Smooth muscle cell (in vitro differentiated cells): ENCODE results near the gene FOSB. TPM values are rescaled to one million over a fixed set of nuclear protein-coding genes. Genes with fewer than 3 reads are reported as not detected.
A peak's percentile ranks its signal among the peaks of the same experiment; 100 is the strongest.

Experiments used
- DNase-seq: peaks from one replicate; lab custom pipeline; 2025; ENCODE audit not compliant: unreplicated experiment; lab: John Stamatoyannopoulos, UW
- H2AFZ ChIP-seq: fragments of 200-600 bp; sonication (generic); 2 replicates; pipeline ENCODE4 v1.6.0; 2016; ENCODE audit warnings: antibody characterized with exemption, low read depth, mild to moderate bottlenecking
- H3F3A ChIP-seq: fragments of 200-600 bp; sonication (generic); 2 replicates; pipeline ENCODE4 v1.6.0; 2017; ENCODE audit warnings: antibody characterized with exemption, low read depth
- H3K27ac ChIP-seq: fragments of 200-600 bp; sonication (generic); 2 replicates; pipeline ENCODE4 v1.5.1; 2016; ENCODE audit warnings: low read depth, mild to moderate bottlenecking
- H3K27me3 ChIP-seq: fragments of 200-600 bp; sonication (generic); 2 replicates; pipeline ENCODE4 v1.6.1; 2016; ENCODE audit warnings: low read depth, mild to moderate bottlenecking
- H3K36me3 ChIP-seq: fragments of 200-600 bp; sonication (generic); 2 replicates; pipeline ENCODE4 v1.5.1; 2016; ENCODE audit warnings: low read depth
- H3K4me1 ChIP-seq: fragments of 200-600 bp; sonication (generic); 2 replicates; pipeline ENCODE4 v1.5.1; 2016; ENCODE audit warnings: low read depth
- H3K4me2 ChIP-seq: fragments of 200-600 bp; sonication (generic); 2 replicates; pipeline ENCODE4 v1.6.0; 2016; ENCODE audit warnings: mild to moderate bottlenecking
- H3K4me3 ChIP-seq: fragments of 200-600 bp; sonication (generic); 2 replicates; pipeline ENCODE4 v1.5.1; 2016; ENCODE audit warnings: mild to moderate bottlenecking
- H3K79me2 ChIP-seq: fragments of 200-600 bp; sonication (generic); 2 replicates; pipeline ENCODE4 v1.6.0; 2016; ENCODE audit warnings: low read depth, mild to moderate bottlenecking
- H3K9ac ChIP-seq: fragments of 200-600 bp; sonication (generic); 2 replicates; pipeline ENCODE4 v1.6.0; 2016; ENCODE audit warnings: low read depth
- H3K9me3 ChIP-seq: fragments of 200-600 bp; sonication (generic); replicated peaks from 2 replicates; pipeline ENCODE4 v1.5.1; 2016; ENCODE audit warnings: low read depth
- H4K20me1 ChIP-seq: fragments of 200-600 bp; sonication (generic); 2 replicates; pipeline ENCODE4 v1.6.0; 2016; ENCODE audit warnings: low read depth
- WGBS: methylation state at CpG from one replicate; pipeline ENCODE4 v1.1.7; 2016; ENCODE audit warnings: low lambda C conversion rate; 5-methylcytosine and 5-hydroxymethylcytosine counted together
- polyA plus RNA-seq: library from polyadenylated mRNA; unstranded; fragments of >200 nt; fragmentation: Nextera tagmentation; extraction: Ambion mirVana; gene quantifications from 2 replicates; pipeline ENCODE4 v1.2.1, GENCODE V29; 2016
- total RNA-seq: library from RNA; depleted of rRNA; stranded (reverse); fragments of >200 nt; gene quantifications from 2 replicates; pipeline ENCODE4 v1.2.3, GENCODE V29; 2014
- TF ChIP-seq, protein P1 (sequence below): fragments of 200-600 bp; sonication (generic); IDR thresholded peaks from 2 replicates; pipeline ENCODE4 v1.5.1; 2017; ENCODE audit warnings: borderline replicate concordance, mild to moderate bottlenecking, antibody characterized with exemption; ENCODE audit not compliant: insufficient read depth, poor library complexity, severe bottlenecking

FOSB gene
- total and polyA plus RNA-seq, 2 experiments from 2014 or later = 178 to 186 TPM

DNA sequence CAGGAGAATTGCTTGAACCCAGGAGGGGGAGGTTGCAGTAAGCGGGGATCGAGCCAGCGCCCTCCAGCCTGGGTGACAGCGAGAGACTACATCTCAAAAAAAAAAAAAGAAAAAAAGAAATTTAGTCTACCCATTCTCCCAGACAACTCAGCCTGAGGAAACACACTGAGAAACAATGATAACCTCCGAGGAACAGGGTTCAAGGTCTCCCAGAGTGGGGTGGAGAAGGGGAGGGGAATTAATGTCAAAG is 38.1 kb downstream of the FOSB start:
- no peaks in the 10 kb centered on the region for H3K36me3 ChIP-seq
- peaks cover 17% of the 10 kb centered on the region for H4K20me1 ChIP-seq
- no peak for DNase-seq
- H3K4me3 ChIP-seq = peak overlapping the region; percentile 98
- no peaks in the 10 kb centered on the region for H3K27me3 ChIP-seq
- peaks cover 37% of the 10 kb centered on the region for H3K79me2 ChIP-seq
- H3K27ac ChIP-seq = peak overlapping the region; percentile 92
- 73% methylated on average over 5 of the region's 5 CpGs for WGBS
- peaks cover 16% of the 10 kb centered on the region for H3F3A ChIP-seq
- H3K9ac ChIP-seq = peak overlapping the region; percentile 72
- TF ChIP-seq, protein P1, sequence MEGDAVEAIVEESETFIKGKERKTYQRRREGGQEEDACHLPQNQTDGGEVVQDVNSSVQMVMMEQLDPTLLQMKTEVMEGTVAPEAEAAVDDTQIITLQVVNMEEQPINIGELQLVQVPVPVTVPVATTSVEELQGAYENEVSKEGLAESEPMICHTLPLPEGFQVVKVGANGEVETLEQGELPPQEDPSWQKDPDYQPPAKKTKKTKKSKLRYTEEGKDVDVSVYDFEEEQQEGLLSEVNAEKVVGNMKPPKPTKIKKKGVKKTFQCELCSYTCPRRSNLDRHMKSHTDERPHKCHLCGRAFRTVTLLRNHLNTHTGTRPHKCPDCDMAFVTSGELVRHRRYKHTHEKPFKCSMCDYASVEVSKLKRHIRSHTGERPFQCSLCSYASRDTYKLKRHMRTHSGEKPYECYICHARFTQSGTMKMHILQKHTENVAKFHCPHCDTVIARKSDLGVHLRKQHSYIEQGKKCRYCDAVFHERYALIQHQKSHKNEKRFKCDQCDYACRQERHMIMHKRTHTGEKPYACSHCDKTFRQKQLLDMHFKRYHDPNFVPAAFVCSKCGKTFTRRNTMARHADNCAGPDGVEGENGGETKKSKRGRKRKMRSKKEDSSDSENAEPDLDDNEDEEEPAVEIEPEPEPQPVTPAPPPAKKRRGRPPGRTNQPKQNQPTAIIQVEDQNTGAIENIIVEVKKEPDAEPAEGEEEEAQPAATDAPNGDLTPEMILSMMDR = no peak
- no peak overlapping the region for H2AFZ ChIP-seq
- H3K9me3 ChIP-seq = no peaks in the 10 kb centered on the region
- peak overlapping the region; percentile 87 for H3K4me2 ChIP-seq
- H3K4me1 ChIP-seq = no peaks in the 10 kb centered on the region

DNA sequence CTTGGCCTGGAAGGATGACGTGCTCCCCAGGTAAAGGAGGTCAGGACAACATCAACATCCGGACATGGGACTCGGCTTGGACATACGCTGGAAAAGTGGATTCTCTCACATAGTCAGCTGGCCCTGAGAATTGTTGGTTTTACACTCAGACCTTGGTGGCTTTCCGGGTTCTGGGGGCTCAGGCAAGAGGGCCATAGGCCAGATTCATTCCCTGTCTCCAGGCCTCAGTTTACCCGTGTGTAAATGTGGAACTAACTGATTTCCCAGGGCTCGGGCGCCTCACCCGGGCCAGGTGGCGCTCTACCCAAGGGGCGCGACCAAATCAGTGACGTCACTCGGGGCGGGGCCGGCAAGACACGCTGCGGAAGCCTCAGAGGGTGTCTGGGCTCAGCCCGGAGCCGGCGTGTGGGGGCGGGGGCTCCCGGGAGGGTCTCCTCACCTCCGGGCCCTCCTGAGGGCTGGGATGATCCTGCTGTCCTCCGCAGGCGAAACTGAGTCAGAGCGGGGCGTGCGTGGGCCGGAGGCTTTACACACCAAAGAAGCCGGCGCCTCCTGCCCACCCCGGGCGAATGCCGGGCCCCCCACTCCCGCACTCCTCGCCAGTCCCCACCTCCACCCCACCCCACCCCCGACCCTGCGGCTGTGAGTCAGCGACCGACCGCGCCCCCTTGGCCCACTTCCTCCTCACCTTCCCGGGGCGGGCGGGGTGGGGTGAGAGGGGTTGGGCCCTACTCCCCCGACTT is 38.6 kb downstream of the FOSB start:
- WGBS = 9% methylated on average over 20 of the region's 47 CpGs
- Histone ChIP-seq H3K9ac (peak overlapping the region; percentile 72), H4K20me1 (peaks cover 22% of the 10 kb centered on the region)

DNA sequence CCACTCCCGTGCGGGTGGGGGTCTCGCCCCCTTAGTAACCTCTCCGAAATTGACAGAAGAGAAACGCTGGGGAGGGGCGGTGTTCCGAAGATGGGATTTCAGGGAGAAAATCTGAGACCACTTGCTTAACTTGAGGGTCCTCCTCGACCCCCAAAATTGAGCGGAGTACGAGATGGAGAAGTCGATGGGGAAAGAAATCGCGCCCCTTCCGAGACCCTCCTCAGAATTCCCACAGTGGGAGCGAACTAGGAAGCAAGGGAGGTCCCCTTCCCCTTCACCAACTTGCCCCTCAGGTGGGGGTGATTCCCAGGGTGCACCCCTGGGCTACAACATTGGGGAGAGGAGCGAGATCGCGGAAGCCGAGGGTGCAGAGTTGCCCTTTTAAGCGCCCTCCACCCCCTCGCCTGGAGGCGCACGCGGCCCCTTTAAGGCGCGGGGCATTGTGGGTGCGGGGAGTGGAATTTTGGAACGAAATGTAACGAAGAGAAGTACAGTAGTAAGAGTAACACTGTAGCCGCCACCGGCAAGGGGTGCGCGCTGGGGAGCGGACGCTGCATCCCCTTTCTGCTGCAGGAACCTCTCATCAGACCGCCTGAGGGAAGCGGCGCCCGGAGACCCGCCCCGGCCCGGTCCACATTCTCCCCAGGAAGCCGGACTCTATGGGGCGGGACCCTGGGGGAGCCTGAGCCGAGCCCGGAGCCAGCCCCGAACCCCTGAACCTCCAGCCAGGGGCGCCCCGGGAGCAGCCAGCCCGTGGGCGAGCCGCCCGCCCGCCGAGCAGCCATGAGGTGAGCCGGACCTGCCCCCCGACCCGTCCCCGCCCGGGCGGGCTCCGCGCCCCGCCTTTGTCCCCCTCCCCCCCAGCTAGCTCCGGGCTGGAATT is 39.4 kb downstream of the FOSB start, which contains the start of gene VASP:
Gene VASP (plus strand): TSS at position 491 of the 883 bp plus-strand sequence. CDS start 293 bp downstream, at position 784.
- peaks cover 50% of the 10 kb centered on the region for H3K79me2 ChIP-seq

More for the DNA sequence above, 38.6 kb downstream of the FOSB start:
- H3F3A ChIP-seq = peaks cover 16% of the 10 kb centered on the region
- no peaks in the 10 kb centered on the region for H3K27me3 ChIP-seq
- H3K27ac ChIP-seq = peak overlapping the region; percentile 92
- TF ChIP-seq, protein P1 = peak; percentile 28
- no peaks in the 10 kb centered on the region for H3K9me3 ChIP-seq
- no peaks in the 10 kb centered on the region for H3K36me3 ChIP-seq
- DNase-seq = peak; percentile 96
- H3K4me2 ChIP-seq = peak overlapping the region; percentile 87
- peaks cover 42% of the 10 kb centered on the region for H3K79me2 ChIP-seq
- H3K4me1 ChIP-seq = no peaks in the 10 kb centered on the region
- H2AFZ ChIP-seq = no peak overlapping the region
- H3K4me3 ChIP-seq = peak overlapping the region; percentile 98

More for the DNA sequence above, 39.4 kb downstream of the FOSB start, which contains the start of gene VASP:
- Histone ChIP-seq H3K4me1 (no peaks in the 10 kb centered on the region), H3K36me3 (no peaks in the 10 kb centered on the region), H3K9ac (peak within 1 kb of the TSS; percentile 72), H3K27me3 (no peaks in the 10 kb centered on the region), H4K20me1 (peaks cover 30% of the 10 kb centered on the region), H3K9me3 (no peaks in the 10 kb centered on the region), H3K27ac (peak within 1 kb of the TSS; percentile 92), H2AFZ (peak within 1 kb of the TSS; percentile 52), H3K4me3 (peak within 1 kb of the TSS; percentile 98), H3K4me2 (peak within 1 kb of the TSS; percentile 87), H3F3A (peaks cover 16% of the 10 kb centered on the region)
- TF ChIP-seq, protein P1 = no peak
- DNase-seq = peak; percentile 51
- WGBS = under 1% methylated on average over 47 of the region's 65 CpGs
